Endodermal cell (in vitro differentiated cells): ENCODE results near the gene RNF144A. TPM values are rescaled to one million over a fixed set of nuclear protein-coding genes. Genes with fewer than 3 reads are reported as not detected.
"Not testable (repeated sequence)": the region's sequence is repeated elsewhere in the genome, so short reads cannot be mapped to it uniquely, and the experiment has no call there.

Source experiments
- DNase-seq: peaks from one replicate; pipeline ENCODE4 v3.0.0-alpha.2; 2017
- H3K27ac ChIP-seq: 2 replicates; pipeline ENCODE4 v1.5.1; 2013; ENCODE audit warnings: mild to moderate bottlenecking, low read depth, low read length, moderate library complexity
- H3K27me3 ChIP-seq: 2 replicates; pipeline ENCODE4 v1.6.1; 2013; ENCODE audit warnings: mild to moderate bottlenecking, low read length, moderate library complexity; ENCODE audit not compliant: insufficient read depth, control insufficient read depth, poor library complexity, severe bottlenecking
- H3K36me3 ChIP-seq: 2 replicates; pipeline ENCODE4 v1.7.0; 2013; ENCODE audit warnings: mild to moderate bottlenecking, low read length, moderate library complexity; ENCODE audit not compliant: control insufficient read depth, insufficient read depth
- H3K4me1 ChIP-seq: one replicate; pipeline ENCODE4 v1.7.0; 2013; ENCODE audit warnings: low read length; ENCODE audit not compliant: control insufficient read depth, insufficient read depth
- H3K4me3 ChIP-seq: 2 replicates; pipeline ENCODE4 v1.5.1; 2013; ENCODE audit warnings: mild to moderate bottlenecking, low read length, moderate library complexity
- H3K9ac ChIP-seq: 2 replicates; pipeline ENCODE4 v1.6.1; 2013; ENCODE audit warnings: mild to moderate bottlenecking, low read length, moderate library complexity; ENCODE audit not compliant: poor library complexity, severe bottlenecking; ENCODE audit errors: extremely low read depth
- H3K9me3 ChIP-seq: 2 replicates; pipeline ENCODE4 v1.6.1; 2013; ENCODE audit warnings: mild to moderate bottlenecking, low read length, moderate library complexity; ENCODE audit not compliant: control insufficient read depth
- H3K27ac Mint-ChIP-seq: 2 replicates; pipeline ENCODE4 v1.8.0; 2020; ENCODE audit warnings: mixed read lengths
- H3K27me3 Mint-ChIP-seq: 2 replicates; pipeline ENCODE4 v1.8.0; 2021; ENCODE audit warnings: mild to moderate bottlenecking, mixed read lengths; ENCODE audit not compliant: insufficient read depth
- H3K36me3 Mint-ChIP-seq: 2 replicates; pipeline ENCODE4 v1.8.0; 2020; ENCODE audit warnings: low read depth, mixed read lengths
- H3K4me1 Mint-ChIP-seq: 2 replicates; pipeline ENCODE4 v1.8.0; 2020; ENCODE audit warnings: mixed read lengths
- H3K4me3 Mint-ChIP-seq: 2 replicates; pipeline ENCODE4 v1.8.0; 2020; ENCODE audit warnings: mild to moderate bottlenecking, moderate library complexity, mixed read lengths
- H3K9me3 Mint-ChIP-seq: 2 replicates; pipeline ENCODE4 v1.8.0; 2020; ENCODE audit warnings: mild to moderate bottlenecking, mixed read lengths
- CTCF ChIP-seq: fragments of 200-600 bp; sonication (generic); conservative IDR thresholded peaks from 2 replicates; pipeline ENCODE4 v1.5.0; 2021; ENCODE audit warnings: antibody characterized with exemption, mild to moderate bottlenecking
- WGBS, 2 experiments: methylation state at CpG; one replicate each; pipeline versions ENCODE4 v1.1.5 to v1.1.7; 2013; ENCODE audit warnings: missing lambda C conversion rate in 2 of 2, mixed read lengths in 1 of 2; ENCODE audit not compliant: insufficient coverage in 1 of 2, insufficient read length in 1 of 2; 5-methylcytosine and 5-hydroxymethylcytosine counted together
- total RNA-seq, 2 donors: library from RNA; stranded (reverse); fragmentation: NEBNext Ultra II Directional in 1 of 2; extraction: Animal tissue kit (Norgen Biotek cat#: 25700) in 1 of 2; gene quantifications; 2 replicates in 1 of 2; 3 replicates in 1 of 2; pipeline ENCODE4 v1.2.1, GENCODE V29; 2021

RNF144A gene
- total RNA-seq, 2 donors from 2014 or later = 12.4 to 26.0 TPM

- Histone ChIP-seq H3K27ac (no peak overlapping the region), H3K36me3 (no peaks in the 10 kb centered on the region), H3K9me3 (no peaks in the 10 kb centered on the region), H3K27me3 (no peaks in the 10 kb centered on the region), H3K9ac (no peak overlapping the region), H3K4me1 (no peaks in the 10 kb centered on the region), H3K4me3 (no peak overlapping the region)
- Mint-ChIP-seq H3K36me3 (no peaks in the 10 kb centered on the region), H3K4me1 (peaks cover 3% of the 10 kb centered on the region), H3K27me3 (peaks cover 2% of the 10 kb centered on the region), H3K27ac (no peak overlapping the region), H3K9me3 (no peaks in the 10 kb centered on the region), H3K4me3 (no peak overlapping the region)
- 89 to 94% methylated on average over 2 of the region's 2 CpGs for WGBS, 2 experiments
- DNase-seq = no peak
- no peak for TF ChIP-seq CTCF
Measured at GRCh38 chr2:6893876-6894482, 23.2 kb upstream of the RNF144A start.

- peaks cover 3% of the 10 kb centered on the region for H3K4me1 Mint-ChIP-seq
- H3K9me3 Mint-ChIP-seq = peaks cover 9% of the 10 kb centered on the region
- H3K4me1 ChIP-seq = no peaks in the 10 kb centered on the region
- no peak overlapping the region for H3K27ac Mint-ChIP-seq
- H3K27me3 ChIP-seq = no peaks in the 10 kb centered on the region
- no peaks in the 10 kb centered on the region for H3K9me3 ChIP-seq
- no peak overlapping the region for H3K27ac ChIP-seq
- 81 to 85% methylated on average over 4 to 5 of the region's 5 CpGs for WGBS, 2 experiments
- H3K4me3 ChIP-seq = no peak overlapping the region
- TF ChIP-seq CTCF = peak; percentile 75
- H3K9ac ChIP-seq = no peak overlapping the region
- no peak overlapping the region for H3K4me3 Mint-ChIP-seq
- H3K36me3 Mint-ChIP-seq = no peaks in the 10 kb centered on the region
- H3K36me3 ChIP-seq = no peaks in the 10 kb centered on the region
- DNase-seq = no peak
- H3K27me3 Mint-ChIP-seq = peaks cover 3% of the 10 kb centered on the region
Measured at GRCh38 chr2:6896930-6897759, 20.1 kb upstream of the RNF144A start.

GRCh38 chr2:6902581-6902980 lies 14.6 kb upstream of the RNF144A start:
- H3K4me3 ChIP-seq, H3K36me3 Mint-ChIP-seq, H3K9me3 ChIP-seq, H3K36me3 ChIP-seq, DNase-seq, H3K27ac ChIP-seq, H3K27me3 ChIP-seq, H3K27ac Mint-ChIP-seq, H3K4me1 Mint-ChIP-seq, H3K9ac ChIP-seq, H3K4me1 ChIP-seq, H3K4me3 Mint-ChIP-seq: not testable (repeated sequence)
- Mint-ChIP-seq H3K27me3 (peaks cover 12% of the 10 kb centered on the region), H3K9me3 (peaks cover 21% of the 10 kb centered on the region)
- whole genome bisulfite sequencing, 2 experiments = 92% methylated on average over 2 of the region's 2 CpGs; no CpG with 5 or more reads in 1 of the 2 experiments
